GM18909 (cell line): ENCODE measurements around the gene HECTD4.

ENCODE experiments used
- ATAC-seq: cut with Tn5 transposase; IDR thresholded peaks from one replicate; pipeline ENCODE4 v1.9.1; 2021; ENCODE audit warnings: mild to moderate bottlenecking; ENCODE audit not compliant: unreplicated experiment, poor library complexity

Gene HECTD4

DNA sequence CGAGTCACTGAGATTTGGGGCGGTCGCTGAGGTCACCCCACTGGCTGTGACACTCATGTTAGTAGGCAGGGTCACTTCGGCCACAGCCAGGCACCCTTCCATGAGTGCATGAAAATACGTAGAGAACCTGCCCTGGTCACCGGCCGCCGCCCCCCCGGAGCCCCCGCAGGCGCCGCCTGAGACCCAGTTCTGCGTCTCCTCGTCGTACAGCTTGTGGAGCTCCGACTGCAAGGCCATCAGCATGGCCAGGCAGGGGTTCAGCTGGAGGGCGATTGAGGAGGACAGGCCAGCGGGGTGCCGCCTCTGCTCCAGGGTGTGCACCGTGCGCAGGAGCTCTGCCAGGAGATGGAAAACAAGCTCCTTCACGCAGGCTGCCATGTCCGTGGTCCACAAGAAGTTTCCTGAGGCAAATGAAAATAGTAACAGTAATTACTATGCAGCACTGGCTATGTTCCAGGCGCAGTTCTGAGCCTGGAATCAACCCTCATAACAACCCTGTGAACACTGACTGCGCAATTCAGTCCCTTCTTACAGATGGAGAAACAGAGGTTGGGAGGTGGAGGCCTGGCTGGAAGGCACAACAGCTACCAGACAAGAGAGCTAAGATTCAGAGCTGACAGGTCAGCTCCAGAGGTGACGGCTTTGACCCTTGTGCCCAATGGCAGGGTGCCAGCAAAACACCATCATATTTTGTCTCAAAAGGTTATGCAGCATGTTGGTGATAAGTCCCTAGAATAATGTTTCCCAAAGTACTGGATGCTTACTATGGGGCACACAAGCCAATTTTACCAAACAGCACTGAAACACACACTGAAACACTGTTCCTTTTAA, 196.9 kb downstream of the HECTD4 start:
- ATAC-seq, result no peak

DNA sequence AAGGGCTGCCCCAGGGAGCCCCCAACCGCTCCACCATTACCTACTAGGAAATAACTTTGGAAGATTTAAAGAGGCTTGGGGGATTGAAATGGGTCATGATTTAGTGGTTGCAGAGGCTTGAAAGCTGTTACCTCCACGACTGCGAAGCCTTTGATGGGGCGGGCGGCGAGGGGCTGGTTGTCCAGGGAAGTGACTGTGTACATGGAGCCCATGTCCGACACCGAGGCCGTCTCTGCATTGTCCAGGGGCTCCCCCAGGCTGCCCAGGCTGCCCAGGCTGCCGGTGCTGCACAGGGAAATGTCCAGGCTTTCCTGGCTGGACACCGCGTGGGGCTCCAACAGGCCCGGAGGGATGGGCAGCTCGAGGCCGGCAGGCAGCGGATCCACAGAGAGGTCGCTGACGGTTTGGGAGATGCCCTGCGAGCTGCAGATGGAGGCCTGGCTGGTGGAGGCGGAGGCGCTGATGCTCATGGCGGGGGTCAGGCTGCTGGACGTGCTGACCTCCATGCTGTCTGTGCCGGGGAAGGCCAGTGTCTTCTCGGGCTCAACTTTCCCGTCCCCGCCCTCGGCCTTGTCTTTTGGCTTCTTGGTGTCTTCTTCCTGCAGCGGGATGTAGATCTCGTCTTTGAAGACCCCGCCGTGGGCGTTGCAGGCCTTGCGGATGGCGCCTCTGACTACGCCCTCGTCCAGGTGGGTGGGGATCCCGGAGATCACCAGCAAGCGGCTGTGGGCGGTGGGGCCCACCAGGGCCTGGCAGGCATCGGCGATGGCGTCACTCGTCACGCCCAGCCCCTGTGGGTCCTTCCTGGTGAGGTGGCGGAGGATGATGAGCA, 198.0 kb downstream of the HECTD4 start:
- no peak for ATAC-seq

DNA sequence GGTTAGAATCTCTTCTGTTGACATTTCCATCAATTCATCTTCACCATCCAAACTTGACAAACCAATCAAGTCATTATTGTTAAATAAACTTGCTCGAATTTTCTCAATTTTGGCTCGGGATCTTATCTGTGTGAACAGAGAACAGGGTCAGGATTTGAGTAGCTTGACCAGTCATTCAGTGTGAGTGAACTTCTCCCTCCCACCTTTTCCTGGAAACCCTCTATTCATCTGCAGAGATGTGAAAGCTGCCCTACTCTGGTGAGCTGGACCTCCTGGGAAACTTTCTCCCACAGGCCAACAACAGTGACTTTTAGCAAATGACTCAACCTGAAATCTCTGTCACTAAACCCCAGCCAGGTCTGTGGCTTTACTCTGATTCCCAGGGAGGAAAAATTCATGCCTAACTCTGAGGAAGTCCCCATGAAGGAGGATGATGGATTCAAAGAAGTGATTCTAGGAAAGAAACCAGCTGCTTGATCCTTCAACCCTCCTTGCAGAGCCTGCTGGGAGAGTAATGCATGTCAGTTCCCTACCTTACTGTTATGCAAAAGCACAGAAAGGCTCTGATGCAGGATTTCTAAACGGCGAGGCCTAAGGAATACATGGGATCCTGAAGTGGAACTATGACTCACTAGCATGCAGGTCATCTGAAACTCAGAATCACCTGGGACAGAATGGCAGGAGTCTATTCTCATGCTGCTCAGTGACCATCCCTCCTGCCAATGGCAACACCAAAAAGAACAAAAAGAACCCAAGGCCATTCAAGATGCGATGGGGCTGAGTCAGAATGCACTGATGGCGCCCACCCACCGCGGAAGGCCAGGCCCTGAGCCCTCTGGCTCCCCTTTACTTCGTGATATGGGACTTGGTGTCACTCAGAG, 198.8 kb downstream of the HECTD4 start:
- no peak for ATAC-seq

DNA sequence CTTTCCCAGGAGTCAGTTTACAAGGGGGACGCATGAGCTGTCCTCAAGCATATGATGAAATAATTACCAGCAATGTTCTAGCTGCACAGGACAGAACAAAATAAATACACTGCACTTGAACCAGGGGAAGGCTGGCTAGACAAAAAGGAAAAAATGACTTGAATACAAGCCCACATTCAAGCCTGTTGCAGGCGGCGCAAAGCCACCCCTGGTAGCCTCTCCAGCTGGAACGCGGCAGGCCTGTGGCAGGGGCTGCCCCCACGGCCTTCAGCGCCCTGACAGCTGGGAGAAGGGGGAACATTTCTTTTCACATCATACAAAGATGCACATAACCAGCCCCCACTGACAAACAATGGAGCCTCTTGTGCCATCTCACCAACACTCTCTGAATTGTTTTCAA, 199.7 kb downstream of the HECTD4 start:
- ATAC-seq, result no peak

DNA sequence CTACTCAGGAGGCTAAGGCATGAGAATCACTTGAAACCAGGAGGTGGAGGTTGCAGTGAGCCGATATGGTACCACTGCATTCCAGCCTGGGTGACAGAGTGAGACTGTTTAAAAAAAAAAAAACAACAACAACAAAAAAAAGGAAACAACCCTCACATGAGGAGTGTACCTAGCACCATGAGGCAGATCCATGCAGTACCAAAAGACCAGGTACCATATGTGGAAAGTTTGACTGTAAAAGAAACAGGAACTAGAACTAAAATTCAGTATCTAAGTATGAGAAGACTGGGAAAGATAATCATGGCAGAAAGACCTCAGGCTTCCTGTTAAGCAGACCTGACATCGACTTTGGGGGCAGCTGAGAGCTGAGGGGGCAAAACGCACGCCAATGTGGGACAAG, 201.8 kb downstream of the HECTD4 start:
- ATAC-seq, result no peak

DNA sequence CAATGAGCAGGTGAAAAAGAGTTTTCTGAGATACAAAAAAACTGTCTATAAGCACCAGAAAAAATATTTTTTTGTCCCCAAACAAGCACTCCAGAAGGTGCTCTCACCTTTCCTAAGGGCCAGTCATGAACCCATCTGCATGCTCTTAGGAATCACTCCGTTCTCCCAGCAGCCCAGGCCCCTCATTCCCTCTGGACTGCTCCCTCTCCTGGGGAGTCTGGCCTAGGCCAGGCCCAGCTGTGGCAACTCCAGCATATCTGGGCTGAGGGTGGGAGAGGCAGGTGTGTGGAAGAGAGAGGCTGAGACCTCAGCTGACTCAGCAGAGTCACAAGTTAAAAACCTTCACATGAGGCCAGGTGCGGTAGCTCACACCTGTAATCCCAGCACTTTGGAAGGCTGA, 202.3 kb downstream of the HECTD4 start:
- ATAC-seq, result no peak

DNA sequence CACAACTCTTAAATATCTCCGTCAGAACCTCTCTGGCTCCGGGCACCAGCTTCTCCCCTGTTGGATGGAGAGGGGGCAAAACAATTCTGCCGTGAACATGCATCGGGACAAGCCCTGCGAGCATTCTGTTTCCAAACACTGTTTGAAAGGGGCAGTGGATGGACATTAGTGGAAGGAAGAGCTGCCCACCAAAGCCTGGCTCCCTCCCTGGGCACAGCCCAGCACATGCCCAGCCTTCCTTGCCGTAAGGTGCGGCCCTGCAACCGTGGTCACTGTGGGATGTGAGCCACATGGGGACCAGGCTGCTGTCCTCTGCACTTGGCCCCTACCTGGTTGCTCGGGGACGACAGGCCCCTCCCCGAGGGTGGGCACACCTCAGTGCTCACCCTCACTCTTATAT, 202.9 kb downstream of the HECTD4 start:
- ATAC-seq, result no peak

DNA sequence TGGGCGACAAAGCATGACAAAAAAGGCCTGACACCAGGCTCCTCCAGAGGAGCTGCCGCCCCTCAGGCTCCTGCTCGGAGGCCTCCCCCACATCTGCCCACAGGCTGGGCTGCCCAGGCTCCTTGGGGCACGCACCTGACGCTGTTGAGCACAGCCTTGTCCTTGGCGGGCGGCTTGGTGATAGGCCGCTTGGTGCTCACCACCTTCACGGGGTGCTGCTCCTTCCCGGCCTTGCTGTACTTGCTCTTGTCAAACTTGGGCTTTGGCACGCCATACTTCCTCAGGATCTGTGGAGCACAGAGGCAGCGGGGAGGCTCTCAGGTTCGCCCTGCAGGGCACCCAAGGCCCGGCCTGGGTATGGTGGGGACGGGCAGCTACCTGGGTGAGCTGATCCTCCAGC, 203.4 kb downstream of the HECTD4 start:
- ATAC-seq, result no peak

DNA sequence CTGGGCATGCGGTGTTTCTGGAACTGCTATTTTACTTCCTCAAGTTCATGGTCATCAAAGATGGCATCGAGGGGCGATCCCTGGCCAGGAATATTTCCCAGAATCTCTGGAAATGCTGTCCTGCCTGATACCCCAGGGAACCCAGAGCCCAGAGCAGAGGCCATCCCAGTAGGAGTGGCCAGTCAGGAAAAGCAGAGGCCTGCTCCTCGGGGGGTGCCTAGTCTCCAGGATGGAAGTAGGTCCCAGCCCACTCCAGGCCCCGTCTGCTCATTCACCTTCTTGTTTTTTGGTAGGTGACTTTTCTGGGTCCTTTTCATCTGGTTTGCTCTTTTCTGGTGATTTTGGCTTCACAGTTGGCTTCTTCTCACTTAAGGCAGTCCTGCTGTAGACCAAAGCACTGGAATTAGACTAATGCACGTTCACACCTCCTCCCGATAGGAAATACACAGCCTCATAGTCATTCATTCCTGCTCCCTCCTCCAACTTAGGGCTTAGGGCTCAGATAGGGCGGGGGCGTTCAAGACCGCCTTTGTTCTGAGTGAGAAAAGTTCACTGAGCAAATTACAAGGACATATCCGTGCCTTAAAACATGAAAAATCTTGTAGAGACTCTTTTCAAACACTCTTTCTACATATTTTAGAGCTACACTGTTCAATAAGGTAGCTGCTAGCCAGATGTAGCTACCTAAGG, 205.8 kb downstream of the HECTD4 start:
- ATAC-seq, result no peak

DNA sequence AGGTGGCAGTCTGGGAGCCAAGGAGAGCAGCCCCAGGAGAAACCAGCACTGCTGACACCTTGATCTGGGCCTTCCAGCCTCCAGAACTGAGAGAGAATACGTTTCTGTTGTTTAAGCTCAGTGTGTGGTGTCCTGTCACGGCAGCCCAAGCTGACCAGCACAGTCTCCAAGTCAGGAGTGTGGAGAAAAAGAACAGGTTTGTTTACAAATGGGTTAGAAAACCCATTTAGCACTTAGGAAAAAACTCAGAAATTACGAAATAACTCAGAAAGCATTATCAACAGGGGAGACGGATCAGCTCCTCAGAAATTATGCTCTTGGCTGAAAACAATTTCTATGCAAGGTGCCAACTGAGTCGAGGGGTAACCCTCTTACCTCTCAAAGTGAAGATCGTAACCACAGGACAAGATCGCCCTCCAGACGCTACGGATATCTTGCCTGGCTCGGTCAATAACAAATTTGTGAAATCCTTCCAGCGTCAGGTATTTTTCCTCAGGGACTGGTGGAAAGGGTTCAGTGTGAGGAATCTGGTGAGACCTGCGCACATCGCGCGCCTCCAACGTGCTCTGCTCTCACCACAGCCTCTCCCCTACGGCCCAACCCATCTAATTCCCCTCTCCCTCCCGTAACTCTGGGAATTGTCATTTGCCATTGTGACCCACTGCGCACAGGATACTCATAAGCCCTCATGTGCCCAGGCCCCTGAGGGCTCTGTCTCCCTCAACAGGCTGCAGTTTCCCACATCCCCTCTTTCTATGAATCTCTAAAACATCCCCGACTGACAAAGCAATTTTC, 206.7 kb downstream of the HECTD4 start:
- ATAC-seq, result no peak

DNA sequence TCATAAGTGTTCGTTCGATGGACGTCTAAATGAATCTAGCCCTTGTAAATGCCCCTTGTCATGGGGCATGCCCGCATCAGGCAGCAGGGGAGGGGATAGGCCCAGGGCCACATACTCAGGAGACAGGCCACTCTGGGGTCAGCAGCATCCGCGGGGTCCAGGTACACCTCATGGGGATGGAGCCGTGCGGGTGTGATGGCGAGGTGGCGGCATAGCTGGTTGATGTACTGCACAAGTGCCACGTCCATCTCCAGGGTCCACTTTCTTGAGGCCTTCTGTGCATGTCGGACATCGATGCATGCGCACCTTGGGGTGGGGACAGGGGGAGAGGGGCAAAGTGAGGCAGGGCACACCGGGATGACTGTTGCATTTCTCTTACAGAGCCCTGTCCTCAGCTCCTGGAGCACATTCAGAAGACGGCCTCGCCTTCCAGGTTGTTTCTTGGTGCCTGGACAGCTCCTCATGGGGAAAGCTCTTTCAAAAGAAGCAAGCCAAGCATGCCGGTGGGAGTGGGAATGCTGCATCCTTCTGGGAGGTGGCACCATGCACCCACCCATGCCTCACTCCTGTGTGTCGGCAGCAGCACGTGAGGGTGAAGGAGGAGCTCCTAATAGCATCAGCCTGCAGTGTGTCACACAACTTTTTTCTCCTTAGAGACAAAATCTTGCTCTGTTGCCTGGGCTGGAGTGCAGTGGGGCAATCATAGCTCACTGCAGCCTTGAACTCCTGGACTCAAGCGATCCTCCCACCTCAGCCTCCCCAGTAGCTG, 209.5 kb downstream of the HECTD4 start:
- no peak for ATAC-seq

DNA sequence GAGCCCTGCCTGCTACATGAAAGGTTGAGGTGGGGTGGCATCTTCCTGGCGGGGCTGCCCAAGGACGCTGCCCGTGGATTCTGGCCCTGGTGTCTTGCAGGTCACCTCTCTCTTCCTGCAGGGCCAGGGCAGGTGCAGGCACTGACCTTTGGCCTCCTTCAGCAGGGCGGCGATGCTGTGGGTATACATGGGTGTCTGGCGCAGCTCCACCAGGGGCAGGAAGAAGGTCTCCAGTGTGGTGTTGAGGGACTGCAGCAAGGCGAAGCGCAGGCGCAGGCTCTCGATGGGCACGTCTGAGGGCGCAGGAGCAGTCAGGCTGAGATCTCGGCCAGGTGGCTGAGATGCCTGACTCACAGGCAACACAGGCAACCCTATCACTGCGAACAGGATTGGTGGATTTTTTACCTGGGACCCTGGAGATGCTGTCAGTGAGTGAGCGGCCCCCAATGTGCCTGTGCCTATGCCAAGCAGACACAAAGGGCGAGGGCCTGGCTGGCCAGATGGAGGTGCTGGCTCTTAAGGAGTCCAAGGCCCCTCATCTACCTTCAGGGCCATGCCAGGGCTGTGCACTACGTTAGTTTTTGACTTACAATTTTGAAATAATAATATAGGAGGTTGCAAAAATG, 211.1 kb downstream of the HECTD4 start:
- ATAC-seq, result no peak

DNA sequence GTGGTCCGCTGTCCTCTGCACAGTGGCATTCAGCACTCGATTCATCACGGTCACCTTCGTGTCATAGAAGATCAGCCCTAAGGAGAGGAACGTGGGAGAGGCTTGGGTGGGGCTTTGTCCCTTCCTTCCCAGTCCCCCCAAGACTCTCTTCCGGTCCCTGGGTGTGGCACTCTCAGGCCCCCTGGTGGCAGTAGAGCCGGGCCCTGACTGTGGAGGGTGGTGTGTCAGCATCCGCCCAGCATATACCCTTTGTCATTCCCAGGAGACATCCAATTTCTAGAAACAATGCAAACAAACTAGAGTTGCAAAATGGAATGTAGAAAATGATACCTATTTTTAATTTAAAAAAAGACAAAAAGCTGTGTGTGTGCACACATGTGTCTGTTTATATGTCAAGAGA, 211.9 kb downstream of the HECTD4 start:
- ATAC-seq, result no peak

DNA sequence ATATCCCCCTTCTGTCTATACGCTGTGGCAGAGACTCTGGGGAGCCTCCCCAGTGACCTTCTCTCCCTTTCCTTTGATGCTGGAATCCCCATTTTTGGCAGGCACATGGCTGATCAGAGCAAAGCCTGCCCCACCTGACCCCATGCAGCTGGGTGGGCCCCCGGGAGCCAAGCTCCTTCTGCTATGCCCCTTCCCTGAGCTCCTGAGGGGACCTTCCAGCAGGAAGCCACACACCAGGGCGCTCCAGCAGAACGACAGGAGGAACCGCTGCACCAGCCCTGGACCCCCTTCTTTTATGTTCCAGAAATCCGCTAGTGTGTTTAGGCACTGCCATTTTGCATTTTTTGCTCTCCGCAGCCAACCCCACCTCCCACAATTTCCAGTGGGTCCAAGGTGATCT, 212.3 kb downstream of the HECTD4 start:
- ATAC-seq, result no peak

DNA sequence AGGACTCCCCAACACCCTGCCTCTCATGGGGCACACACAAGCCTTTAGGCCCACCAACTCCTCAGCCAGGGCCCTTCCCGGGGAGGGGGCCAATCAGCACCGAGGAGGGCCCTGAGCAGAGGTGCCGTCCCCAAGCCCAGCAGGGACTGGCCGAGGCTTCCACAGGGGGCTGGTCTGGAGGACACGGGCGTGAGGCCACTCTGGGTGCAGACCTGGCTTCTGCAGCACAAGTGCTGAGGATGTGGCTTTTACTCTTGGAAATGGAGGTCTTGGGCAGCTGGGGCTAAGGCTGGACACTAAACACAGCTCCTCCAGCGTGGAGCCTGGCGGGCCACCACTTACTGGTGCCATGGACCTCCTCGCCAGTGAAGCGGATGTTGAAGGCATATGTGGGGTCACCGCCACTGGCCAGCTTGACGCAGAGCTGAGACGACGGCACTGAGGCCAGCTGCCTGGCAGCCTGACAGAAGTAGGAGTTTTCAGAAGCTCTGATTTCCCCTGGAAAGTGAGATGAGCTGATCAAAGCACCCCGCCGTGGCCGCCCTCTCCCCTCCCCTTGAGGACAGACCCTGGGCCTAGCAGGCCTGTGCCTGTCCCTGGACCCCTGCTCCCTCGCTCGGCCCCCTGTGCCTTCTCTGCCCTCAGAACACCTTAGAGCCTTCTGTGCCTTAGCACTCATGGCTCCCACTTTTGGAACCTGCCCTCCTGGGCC, 212.9 kb downstream of the HECTD4 start:
- ATAC-seq, result no peak

DNA sequence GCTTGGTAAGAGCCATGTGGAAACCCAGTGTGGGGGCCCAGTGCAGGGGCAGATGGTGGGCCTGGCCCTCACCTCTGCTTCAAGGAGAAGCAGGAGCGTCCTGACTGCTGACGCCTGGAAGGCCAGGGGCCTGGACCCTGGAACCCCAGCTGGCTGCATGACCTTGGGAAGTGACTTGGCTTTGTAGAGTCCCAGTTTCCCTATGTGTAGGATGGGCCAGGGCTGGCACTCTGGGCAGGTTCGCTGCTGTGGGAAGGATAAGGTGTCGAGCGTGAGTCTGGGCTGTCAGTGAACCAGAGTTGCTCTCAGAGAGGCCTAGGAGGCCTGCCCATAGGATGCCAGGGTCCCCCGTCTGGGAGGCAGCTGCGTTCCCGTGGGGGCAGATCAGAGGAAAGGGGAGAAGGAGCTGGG, 213.7 kb downstream of the HECTD4 start:
- no peak for ATAC-seq

DNA sequence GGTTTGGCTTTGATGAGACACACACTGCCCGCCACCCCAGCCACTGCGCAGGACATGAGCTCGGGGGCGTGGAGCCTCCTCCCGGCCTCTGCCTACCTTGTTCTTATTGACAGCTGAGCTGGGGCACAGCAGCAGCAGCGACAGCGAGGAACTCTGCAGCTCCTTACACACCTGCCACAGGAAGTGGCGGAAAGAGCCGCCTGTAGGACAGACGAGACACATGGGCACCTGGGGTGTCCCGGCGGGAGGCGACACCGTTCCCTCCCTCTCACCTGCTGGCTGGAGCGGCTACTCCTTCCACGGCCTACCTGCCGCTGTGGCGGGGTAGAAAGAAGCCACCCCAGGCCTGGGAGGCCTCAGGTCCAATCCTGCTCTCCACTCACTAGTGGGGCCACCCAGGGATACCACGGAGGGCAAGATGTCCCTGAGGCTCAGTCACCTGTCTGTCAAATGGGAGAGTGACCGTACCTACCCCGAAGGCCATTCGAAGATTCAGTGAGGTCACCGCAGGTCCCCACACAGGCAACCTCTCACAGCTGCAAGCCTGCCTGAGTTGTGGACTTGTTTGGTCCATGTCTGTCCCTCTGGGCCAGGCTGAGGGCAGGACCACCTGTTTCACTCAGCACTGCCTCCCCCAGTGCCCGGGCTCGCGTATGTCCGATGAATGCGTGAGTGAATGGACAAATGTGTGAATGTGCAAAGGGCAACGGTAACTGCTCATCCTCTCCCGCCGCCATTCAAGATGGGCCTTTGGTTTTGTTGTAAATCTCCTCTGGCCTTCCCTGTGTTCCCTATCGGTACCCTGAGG, 214.3 kb downstream of the HECTD4 start:
- ATAC-seq, result no peak
